Tibial nerve (tissue), 3 donors: ENCODE measurements around the gene PNLDC1.

ENCODE experiments used
- POLR2A ChIP-seq, 2 donors: fragments of 450-650 bp; IDR thresholded peaks; one replicate each; pipeline ENCODE4 v1.6.1; 2017; ENCODE audit warnings: antibody characterized with exemption in 2 of 2, mild to moderate bottlenecking in 2 of 2, moderate library complexity in 2 of 2
- TF ChIP-seq, protein P1 (sequence below), 5 experiments: fragments of 200-600 bp in 3 of 5; fragments of 450-650 bp in 2 of 5; sonication (generic) in 3 of 5; IDR thresholded peaks; one replicate each; pipeline ENCODE4 v1.5.1; 2016 to 2019; ENCODE audit warnings: antibody characterized with exemption in 5 of 5, mild to moderate bottlenecking in 3 of 5, moderate library complexity in 2 of 5

- TF ChIP-seq, protein P1, sequence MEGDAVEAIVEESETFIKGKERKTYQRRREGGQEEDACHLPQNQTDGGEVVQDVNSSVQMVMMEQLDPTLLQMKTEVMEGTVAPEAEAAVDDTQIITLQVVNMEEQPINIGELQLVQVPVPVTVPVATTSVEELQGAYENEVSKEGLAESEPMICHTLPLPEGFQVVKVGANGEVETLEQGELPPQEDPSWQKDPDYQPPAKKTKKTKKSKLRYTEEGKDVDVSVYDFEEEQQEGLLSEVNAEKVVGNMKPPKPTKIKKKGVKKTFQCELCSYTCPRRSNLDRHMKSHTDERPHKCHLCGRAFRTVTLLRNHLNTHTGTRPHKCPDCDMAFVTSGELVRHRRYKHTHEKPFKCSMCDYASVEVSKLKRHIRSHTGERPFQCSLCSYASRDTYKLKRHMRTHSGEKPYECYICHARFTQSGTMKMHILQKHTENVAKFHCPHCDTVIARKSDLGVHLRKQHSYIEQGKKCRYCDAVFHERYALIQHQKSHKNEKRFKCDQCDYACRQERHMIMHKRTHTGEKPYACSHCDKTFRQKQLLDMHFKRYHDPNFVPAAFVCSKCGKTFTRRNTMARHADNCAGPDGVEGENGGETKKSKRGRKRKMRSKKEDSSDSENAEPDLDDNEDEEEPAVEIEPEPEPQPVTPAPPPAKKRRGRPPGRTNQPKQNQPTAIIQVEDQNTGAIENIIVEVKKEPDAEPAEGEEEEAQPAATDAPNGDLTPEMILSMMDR (IDR thresholded peaks at IDR 0.05): no peak
- TF ChIP-seq POLR2A (IDR thresholded peaks at IDR 0.05): no peak
These were observed 43.6 kb upstream of the PNLDC1 start for GRCh38 chr6:159756508-159756907.
